ENCODE data around the gene CCDC172. TPM values are rescaled to one million over a fixed set of nuclear protein-coding genes. Genes with fewer than 3 reads are reported as not detected.

The CCDC172 gene
- total and polyA plus RNA-seq, 2 of the 8 experiments (the other 6 are each of a cell fraction or from before 2014, with no cell fraction given), result 1.1 to 3.6 TPM

GRCh38 chr10:116306847-116307246, 17.4 kb upstream of the CCDC172 start:
- POLR2A ChIA-PET (ENCODE audit: partially characterized antibody), result no interaction called here
- Histone ChIP-seq H4K8ac (ENCODE audit: extremely low read depth, insufficient read depth, low read length) (no peak overlapping the region), H2BK20ac (ENCODE audit: low read length) (no peak overlapping the region), H3K56ac (replicated peaks; ENCODE audit: insufficient read length, low read depth, low read length) (no peak overlapping the region), H3K4me2 (ENCODE audit: insufficient read depth in 1 of 2, low read depth in 2 of 2, low read length in 2 of 2) (no peak overlapping the region), H3K9ac (replicated peaks in 1 of 4; ENCODE audit: extremely low read depth in 1 of 4, low read depth in 3 of 4, low read length in 3 of 4) (no peak overlapping the region), H2AFZ (ENCODE audit: low read length) (no peak overlapping the region), H3K79me2 (ENCODE audit: control insufficient read depth in 1 of 2, insufficient read depth in 2 of 2, low read length in 2 of 2) (no peaks in the 10 kb centered on the region), H3K4me1 (replicated peaks in 1 of 4; ENCODE audit: control insufficient read depth in 3 of 4, insufficient read depth in 4 of 4, low read length in 3 of 4) (no peaks in the 10 kb centered on the region), H3K27ac (ENCODE audit: low read depth, low read length) (no peak overlapping the region), H3K27me3 (replicated peaks in 1 of 4; ENCODE audit: control insufficient read depth in 3 of 4, extremely low read depth in 1 of 4, insufficient read depth in 3 of 4, low read length in 3 of 4) (no peaks in the 10 kb centered on the region), H2BK15ac (ENCODE audit: low read length) (no peak overlapping the region), H4K5ac (ENCODE audit: insufficient read length, low read depth, low read length) (no peak overlapping the region), H3K23ac (ENCODE audit: insufficient read length) (no peak overlapping the region), H4K20me1 (replicated peaks in 1 of 2; ENCODE audit: control insufficient read depth in 1 of 2, insufficient read depth in 2 of 2, low read length in 2 of 2) (no peaks in the 10 kb centered on the region), H3K4me3 (ENCODE audit: extremely low read depth in 1 of 4, insufficient read depth in 2 of 4, low read depth in 3 of 4, low read length in 4 of 4) (no peak overlapping the region), H2AK5ac (ENCODE audit: low read depth, low read length) (no peak overlapping the region), H2BK12ac (ENCODE audit: low read depth, low read length) (no peak overlapping the region), H2BK5ac (ENCODE audit: low read depth, low read length) (no peak overlapping the region), H3K23me2 (ENCODE audit: low read depth, low read length) (no peaks in the 10 kb centered on the region), H3K14ac (ENCODE audit: insufficient read length) (no peak overlapping the region), H3K18ac (ENCODE audit: extremely low read depth, low read length) (no peak overlapping the region), H3K4ac (replicated peaks; ENCODE audit: insufficient read length, low read depth, low read length) (no peak overlapping the region), H2BK120ac (replicated peaks; ENCODE audit: low read depth, low read length) (no peak overlapping the region), H4K91ac (replicated peaks; ENCODE audit: insufficient read length, low read length) (no peak overlapping the region), H3K36me3 (ENCODE audit: control insufficient read depth in 2 of 4, insufficient read depth in 4 of 4, low read length in 3 of 4) (no peaks in the 10 kb centered on the region), H3K79me1 (ENCODE audit: low read depth, low read length) (no peaks in the 10 kb centered on the region), H3K9me3 (ENCODE audit: insufficient read depth in 2 of 2, low read depth in 1 of 2, low read length in 1 of 2) (no peaks in the 10 kb centered on the region)
- CTCF ChIA-PET (ENCODE audit: partially characterized antibody), result interaction anchor here (1.2 kb wide), 1 partner anchor 25 kb away, joined by 3 read pairs; no protein-coding TSS in a partner anchor
- 85% methylated on average over 2 of the region's 2 CpGs; no CpG with 5 or more reads in 1 of the 2 experiments for WGBS, 2 experiments (ENCODE audit: extremely low coverage in 1 of 2, insufficient coverage in 1 of 2, insufficient read length in 1 of 2, insufficient replicate concordance in 2 of 2, low coverage in 1 of 2, low lambda C conversion rate in 2 of 2, missing lambda C conversion rate in 1 of 2)
- DNase-seq (ENCODE audit: low read depth in 1 of 2, low spot score in 2 of 2) (no peak), FAIRE-seq (no peak)
- no peak for TF ChIP-seq JUN (IDR thresholded peaks at IDR 0.05; ENCODE audit: low read depth, low read length)
- TF ChIP-seq RBBP5 (IDR thresholded peaks at IDR 0.05; ENCODE audit: borderline replicate concordance, low read depth, low read length), result no peak
- no peak for TF ChIP-seq SP4 (IDR thresholded peaks at IDR 0.05; ENCODE audit: low read length)
- TF ChIP-seq CHD1 (IDR thresholded peaks at IDR 0.05; ENCODE audit: low read depth, low read length), result no peak
- TF ChIP-seq SRF (IDR thresholded peaks at IDR 0.05; ENCODE audit: low read depth, low read length), result no peak
- no peak for TF ChIP-seq CEBPB (IDR thresholded peaks at IDR 0.05; ENCODE audit: low read depth, low read length)
